Endothelial cell of umbilical vein (primary cell): ENCODE data around the gene DOC2B. TPM values are rescaled to one million over a fixed set of nuclear protein-coding genes. Genes with fewer than 3 reads are reported as not detected.

Experiments
- BruUV-seq: library from RNA; stranded (reverse); fragments of 400-500 nt; replicated peaks from 2 replicates; lab custom pipeline; 2021; lab: Mats Ljungman, UMichigan
- CTCF ChIA-PET: fragments of 300-600, 350-600 bp; sonication (Branson Sonifier 250); formaldehyde crosslinking; loops from one replicate; lab custom pipeline; 2021; ENCODE audit warnings: antibody characterized with exemption, inconsistent platforms; lab: Charles Lee
- POLR2A ChIA-PET: fragments of 300-600, 350-600 bp; sonication (Branson Sonifier 250); formaldehyde crosslinking; loops from one replicate; lab custom pipeline; 2021; ENCODE audit warnings: antibody characterized with exemption, inconsistent platforms; lab: Charles Lee
- DNase-seq: peaks from one replicate; pipeline ENCODE4 v3.0.0-alpha.2; 2011; ENCODE audit warnings: low read depth, low spot score
- FAIRE-seq: peaks from 2 replicates; lab custom pipeline; 2011; peaks lifted over from hg19 to GRCh38; lab: Jason Lieb, UNC
- H2AFZ ChIP-seq: 2 replicates; pipeline ENCODE4 v1.6.0; 2012; ENCODE audit warnings: low read depth, low read length, control low read depth, inconsistent platforms
- H3K27ac ChIP-seq: 2 replicates; pipeline ENCODE4 v1.5.1; 2011; ENCODE audit warnings: low read depth, mild to moderate bottlenecking, control low read depth, low read length, moderate library complexity; ENCODE audit not compliant: insufficient read depth
- H3K27me3 ChIP-seq, 2 experiments: 2 replicates each; pipeline versions ENCODE4 v1.6.0 to v1.6.1; 2011; ENCODE audit warnings: low read length in 2 of 2, mixed read lengths in 1 of 2; ENCODE audit not compliant: control insufficient read depth in 2 of 2, insufficient read depth in 2 of 2
- H3K36me3 ChIP-seq, 2 experiments: 2 replicates in 1 of 2; 3 replicates in 1 of 2; pipeline ENCODE4 v1.5.1; 2011; ENCODE audit warnings: low read length in 2 of 2, mild to moderate bottlenecking in 1 of 2, moderate library complexity in 1 of 2; ENCODE audit not compliant: control insufficient read depth in 2 of 2, insufficient read depth in 2 of 2; ENCODE audit errors: extremely low read depth in 1 of 2
- H3K4me1 ChIP-seq: 3 replicates; pipeline ENCODE4 v1.5.1; 2011; ENCODE audit warnings: mild to moderate bottlenecking, low read length; ENCODE audit not compliant: control insufficient read depth, insufficient read depth; ENCODE audit errors: extremely low read depth
- H3K4me2 ChIP-seq: 2 replicates; pipeline ENCODE4 v1.6.1; 2011; ENCODE audit warnings: low read length, control low read depth, mixed read lengths; ENCODE audit not compliant: insufficient read depth
- H3K4me3 ChIP-seq, 3 experiments: fragments of 200-600 bp in 1 of 3; sonication (generic), shearing (Covaris generic) in 1 of 3; replicated peaks in 1 of 3; 2 replicates each; pipeline ENCODE4 v1.5.1; 2011 to 2016; ENCODE audit warnings: control low read depth in 3 of 3, low read length in 3 of 3, mild to moderate bottlenecking in 2 of 3, inconsistent platforms in 1 of 3, low read depth in 1 of 3, moderate library complexity in 1 of 3; ENCODE audit not compliant: insufficient read depth in 1 of 3
- H3K79me2 ChIP-seq: 2 replicates; pipeline ENCODE4 v1.6.0; 2012; ENCODE audit warnings: low read length, inconsistent platforms; ENCODE audit not compliant: control insufficient read depth, insufficient read depth
- H3K9ac ChIP-seq: replicated peaks from 2 replicates; pipeline ENCODE3; 2011; ENCODE audit warnings: low read length, control low read depth; ENCODE audit not compliant: insufficient read depth; ENCODE audit errors: extremely low read depth
- H3K9me1 ChIP-seq: replicated peaks from 3 replicates; pipeline ENCODE4 v1.6.0; 2011; ENCODE audit warnings: mild to moderate bottlenecking, low read length; ENCODE audit not compliant: control insufficient read depth, insufficient read depth; ENCODE audit errors: extremely low read depth
- H3K9me3 ChIP-seq: replicated peaks from 2 replicates; pipeline ENCODE4 v1.5.1; 2012; ENCODE audit warnings: low read length, inconsistent platforms; ENCODE audit not compliant: control insufficient read depth, insufficient read depth
- H4K20me1 ChIP-seq: replicated peaks from 2 replicates; pipeline ENCODE3; 2011; ENCODE audit warnings: mild to moderate bottlenecking, low read length; ENCODE audit not compliant: control insufficient read depth, insufficient read depth; ENCODE audit errors: extremely low read depth
- CTCF ChIP-seq, 2 donors: IDR thresholded peaks; 1 replicate in 1 of 2; 2 replicates in 1 of 2; pipeline ENCODE4 v1.5.1; 2011; ENCODE audit warnings: low read length in 2 of 2, mild to moderate bottlenecking in 2 of 2, moderate library complexity in 2 of 2, control low read depth in 1 of 2, inconsistent platforms in 1 of 2, low read depth in 1 of 2; ENCODE audit not compliant: insufficient read depth in 1 of 2; ENCODE audit errors: extremely low read depth in 1 of 2
- EZH2 ChIP-seq: IDR thresholded peaks from 2 replicates; pipeline ENCODE4 v1.6.1; 2012; ENCODE audit warnings: borderline replicate concordance, low read depth, mild to moderate bottlenecking, moderate library complexity, low read length, inconsistent platforms; ENCODE audit not compliant: severe bottlenecking
- FOS ChIP-seq: IDR thresholded peaks from 2 replicates; pipeline ENCODE4 v1.6.1; 2011; ENCODE audit warnings: mild to moderate bottlenecking, low read length, moderate library complexity, borderline replicate concordance; ENCODE audit not compliant: insufficient read depth
- GATA2 ChIP-seq: IDR thresholded peaks from 2 replicates; pipeline ENCODE4 v1.7.0; 2011; ENCODE audit warnings: low read depth, mild to moderate bottlenecking, moderate library complexity, mixed read lengths, low read length; ENCODE audit not compliant: insufficient read length, insufficient read depth
- JUN ChIP-seq: IDR thresholded peaks from 2 replicates; pipeline ENCODE4 v1.6.1; 2011; ENCODE audit warnings: borderline replicate concordance, low read depth; ENCODE audit not compliant: insufficient read length, insufficient read depth
- MYC ChIP-seq: IDR thresholded peaks from one replicate; pipeline ENCODE4 v1.6.1; 2011; ENCODE audit warnings: mild to moderate bottlenecking, low read depth, low read length
- POLR2A ChIP-seq: IDR thresholded peaks from 2 replicates; pipeline ENCODE4 v1.6.1; 2012; ENCODE audit warnings: low read depth, mild to moderate bottlenecking, control low read depth, low read length
- POLR2AphosphoS5 ChIP-seq: IDR thresholded peaks from 2 replicates; pipeline ENCODE4 v1.6.1; 2012; ENCODE audit warnings: low read depth, mild to moderate bottlenecking, control low read depth, low read length, moderate library complexity; ENCODE audit not compliant: insufficient read depth
- dilution Hi-C: fragments of 300-500 bp; cut with MboI; formaldehyde crosslinking; loops from one replicate; pipeline ENCODE4 v1.15.0; 2019; ENCODE audit warnings: low sequenced_read_pairs; ENCODE audit not compliant: extremely low pct_ligation_motif_present
- intact Hi-C: fragments of 100-400 bp; cut with micrococcal nuclease; formaldehyde crosslinking; loops from one replicate; pipeline ENCODE4 v1.10.0; 2022
- polyA plus RNA-seq, 4 experiments: library from polyadenylated mRNA; depleted of rRNA in 3 of 4; stranded (reverse) in 3 of 4; unstranded in 1 of 4; fragments of >200 nt; gene quantifications; 2 replicates each; pipeline versions ENCODE4 v1.2.1 to v1.2.3, GENCODE V29; 2011 to 2012; ENCODE audit warnings: missing spikeins in 1 of 4
- total RNA-seq: library from RNA; stranded (reverse); gene quantifications from 2 replicates; pipeline ENCODE4 v1.2.3, GENCODE V29; 2021
- TF ChIP-seq, protein P1 (sequence below): IDR thresholded peaks from 2 replicates; pipeline ENCODE4 v1.6.1; 2011; ENCODE audit not compliant: insufficient read depth, insufficient read length

DOC2B gene
- total and polyA plus RNA-seq, 2 donors (not counting 3 experiments of a cell fraction or from before 2014, with no cell fraction given): 0.10 to 0.22 TPM

- Histone ChIP-seq H3K79me2 (no peaks in the 10 kb centered on the region), H3K36me3 (no peaks in the 10 kb centered on the region), H3K9me1 (no peaks in the 10 kb centered on the region), H3K27ac (no peak overlapping the region), H3K4me3 (no peak overlapping the region), H2AFZ (no peak overlapping the region), H4K20me1 (no peaks in the 10 kb centered on the region), H3K4me1 (no peaks in the 10 kb centered on the region), H3K9ac (no peak overlapping the region), H3K9me3 (no peaks in the 10 kb centered on the region), H3K4me2 (no peak overlapping the region), H3K27me3 (no peaks in the 10 kb centered on the region)
- TF ChIP-seq JUN: no peak
- no peak for TF ChIP-seq FOS
- TF ChIP-seq, protein P1, sequence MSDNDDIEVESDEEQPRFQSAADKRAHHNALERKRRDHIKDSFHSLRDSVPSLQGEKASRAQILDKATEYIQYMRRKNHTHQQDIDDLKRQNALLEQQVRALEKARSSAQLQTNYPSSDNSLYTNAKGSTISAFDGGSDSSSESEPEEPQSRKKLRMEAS: no peak
- TF ChIP-seq POLR2AphosphoS5: no peak
- no peak for TF ChIP-seq POLR2A
- TF ChIP-seq GATA2: no peak
- TF ChIP-seq MYC: no peak
- TF ChIP-seq CTCF (IDR thresholded peaks at IDR 0.05; ENCODE audit: extremely low read depth in 1 of 2, insufficient read depth in 1 of 2, low read depth in 1 of 2, low read length in 2 of 2): no peak
- no peak for TF ChIP-seq EZH2
- no TSS peak for BruUV-seq
- intact Hi-C loops: no loop called here
- POLR2A ChIA-PET: no interaction called here
- dilution Hi-C loops: no loop called here
- DNase-seq (no peak), FAIRE-seq (no peak)
- CTCF ChIA-PET: no interaction called here
These were observed 9.6 kb downstream of the DOC2B start for GRCh38 chr17:171871-172270.
